HuH-7 (cell line): ENCODE measurements around the gene MYL2.

ENCODE experiments used
- DNase-seq: peaks from one replicate; pipeline ENCODE4 v3.0.0; 2011; ENCODE audit warnings: low spot score

The MYL2 gene

GRCh38 chr12:110893956-110894355 lies 26.4 kb downstream of the MYL2 start:
- no peak for DNase-seq

DNA sequence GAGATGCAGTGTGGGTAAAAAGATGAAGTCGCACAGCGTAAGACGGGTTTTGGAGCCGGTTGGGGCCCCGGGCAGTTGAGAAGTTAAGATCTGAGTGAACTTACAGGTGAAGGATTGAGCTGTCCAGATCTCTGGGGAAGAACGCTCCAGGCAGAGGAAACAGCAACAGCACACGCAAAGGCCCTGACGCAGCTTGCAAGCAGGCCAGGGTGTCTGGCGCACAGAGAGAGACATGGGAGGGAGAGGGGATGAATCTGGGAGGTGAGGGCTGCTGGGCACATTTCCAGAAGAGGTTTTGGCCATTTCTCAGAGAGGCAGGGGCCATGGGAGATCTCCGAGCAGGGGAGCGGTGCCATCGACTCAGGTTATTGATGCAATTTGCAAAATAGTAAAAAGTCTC lies 31.0 kb downstream of the MYL2 start:
- no peak for DNase-seq

- DNase-seq = no peak
Observed at GRCh38 chr12:110888256-110888991, 32.0 kb downstream of the MYL2 start.

DNA sequence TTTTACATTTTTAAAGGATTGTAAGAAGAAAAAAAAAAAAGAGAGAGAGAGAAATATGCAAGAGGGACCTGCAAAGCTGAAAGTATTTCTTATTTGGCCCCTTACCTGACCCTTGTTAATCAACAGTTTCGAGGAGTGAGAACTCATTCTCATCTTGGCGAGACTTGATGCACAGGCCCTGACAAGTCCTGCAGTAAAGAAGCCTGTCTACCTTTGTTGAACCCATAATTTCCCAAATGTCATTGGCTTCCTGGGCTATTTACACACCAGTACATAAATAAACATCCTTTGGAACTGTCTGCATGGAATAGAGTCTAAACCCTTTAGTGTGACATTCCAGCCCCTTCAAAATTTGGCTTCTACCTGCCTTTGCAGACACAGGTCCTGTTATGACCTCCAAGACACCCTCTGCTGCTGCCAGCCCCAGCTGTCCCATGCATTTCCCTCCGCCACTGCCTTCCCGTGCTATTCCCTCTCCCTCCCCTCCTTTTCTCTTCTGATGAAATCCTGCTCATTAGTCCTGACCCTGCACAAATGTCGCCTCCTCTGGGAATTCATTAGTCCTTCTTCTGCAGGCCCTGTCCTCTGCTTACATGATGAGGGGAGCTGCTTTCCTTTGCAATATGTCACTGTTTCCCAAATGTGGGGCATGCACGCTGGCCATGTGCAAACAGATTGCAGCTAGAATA lies 35.1 kb downstream of the MYL2 start:
- no peak for DNase-seq

DNA sequence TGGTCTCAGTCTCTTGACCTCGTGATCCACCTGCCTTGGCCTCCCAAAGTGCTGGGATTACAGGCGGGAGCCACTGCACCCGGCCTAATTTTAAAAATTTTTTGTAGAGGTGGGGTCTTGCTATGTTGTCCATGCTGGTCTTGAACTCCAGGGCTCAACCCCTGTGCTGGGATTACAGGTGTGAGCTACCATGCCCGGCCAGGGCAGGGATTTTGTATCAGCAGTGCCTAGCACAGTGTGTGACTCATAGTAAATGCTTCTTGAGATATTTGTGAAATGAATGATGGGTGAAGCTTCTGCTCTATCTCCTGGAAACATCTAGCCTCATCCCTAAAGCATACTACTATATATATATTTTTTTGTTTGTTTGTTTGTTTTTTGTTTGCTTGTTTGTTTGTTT lies 37.1 kb downstream of the MYL2 start:
- DNase-seq = no peak

DNA sequence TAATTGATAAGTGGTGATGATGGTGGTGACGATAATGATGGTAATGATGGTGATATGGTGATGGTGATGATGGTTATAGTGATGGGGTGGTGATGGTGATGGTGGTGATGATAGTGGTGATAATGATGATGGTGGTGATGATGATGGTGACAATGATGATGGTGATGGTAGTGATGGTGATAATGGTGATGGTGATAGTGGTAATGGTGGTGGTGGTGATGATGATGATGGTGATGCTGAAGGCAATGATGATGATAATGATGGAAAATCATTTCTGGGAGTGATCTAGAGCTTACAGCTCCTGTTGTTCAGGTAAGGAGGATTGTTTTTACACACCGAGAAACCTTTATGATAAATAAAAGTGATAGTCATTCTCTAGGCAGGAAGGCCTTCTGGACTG lies 39.7 kb downstream of the MYL2 start:
- no peak for DNase-seq

DNA sequence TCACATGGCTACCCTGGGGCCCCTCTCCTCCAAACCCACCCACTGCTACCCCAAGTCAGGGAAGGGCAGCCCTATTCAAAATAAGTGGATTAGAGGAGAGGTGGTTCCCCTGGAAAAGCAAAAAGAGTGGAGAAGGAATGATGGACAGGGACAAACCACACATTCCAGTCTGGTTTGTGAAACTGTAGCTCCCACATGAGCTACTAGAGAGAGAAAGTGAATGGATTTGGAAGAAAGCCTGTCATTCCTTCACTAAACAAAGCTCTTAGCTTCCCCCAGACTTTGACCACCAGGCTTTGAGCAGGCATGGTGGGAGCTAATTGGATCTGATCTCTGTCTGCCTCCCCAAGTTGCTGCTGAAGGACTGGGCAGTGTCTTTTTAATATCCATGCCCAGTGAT lies 45.6 kb downstream of the MYL2 start:
- DNase-seq = no peak

GRCh38 chr12:110874351-110874750 lies 46.0 kb downstream of the MYL2 start:
- DNase-seq = no peak

DNA sequence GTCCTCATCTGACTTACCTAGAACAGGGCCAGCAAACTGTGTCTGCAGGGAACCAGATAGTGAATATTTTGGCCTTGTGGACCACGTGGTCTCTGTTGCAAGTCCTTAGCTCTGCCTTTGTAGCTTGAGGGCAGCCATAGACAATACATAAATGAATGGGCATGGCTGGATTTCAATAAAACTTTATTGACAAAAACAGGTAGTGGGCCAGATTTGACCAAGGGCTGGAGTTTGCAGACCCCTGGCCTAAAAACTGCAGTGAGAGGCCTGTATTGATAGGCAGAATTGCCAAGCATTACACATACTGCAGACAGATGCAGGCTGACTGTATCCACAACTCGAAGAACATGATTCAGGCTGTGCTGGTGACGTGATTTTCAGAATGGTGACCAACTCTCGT lies 48.3 kb downstream of the MYL2 start:
- no peak for DNase-seq

DNA sequence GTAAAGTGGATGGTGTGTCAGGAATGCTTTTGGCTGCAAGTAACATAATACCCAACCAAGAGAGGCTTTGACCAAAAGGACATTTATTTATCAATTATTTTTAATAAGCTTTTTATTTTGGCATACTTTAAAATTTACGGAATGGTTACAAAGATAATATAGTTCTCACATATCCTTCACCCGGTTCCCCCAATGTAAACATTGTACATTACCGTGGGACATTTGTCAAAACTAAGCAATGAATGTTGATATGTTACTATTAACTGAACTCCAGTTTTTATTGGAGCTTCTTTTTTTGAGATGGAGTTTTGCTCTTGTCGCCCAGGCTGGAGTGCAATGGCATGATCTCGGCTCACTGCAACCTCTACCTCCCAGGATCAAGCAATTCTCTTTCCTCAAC lies 50.6 kb downstream of the MYL2 start:
- DNase-seq = no peak

GRCh38 chr12:110869026-110869425 lies 51.4 kb downstream of the MYL2 start:
- no peak for DNase-seq

GRCh38 chr12:110865521-110865920 lies 54.9 kb downstream of the MYL2 start:
- DNase-seq = no peak

DNA sequence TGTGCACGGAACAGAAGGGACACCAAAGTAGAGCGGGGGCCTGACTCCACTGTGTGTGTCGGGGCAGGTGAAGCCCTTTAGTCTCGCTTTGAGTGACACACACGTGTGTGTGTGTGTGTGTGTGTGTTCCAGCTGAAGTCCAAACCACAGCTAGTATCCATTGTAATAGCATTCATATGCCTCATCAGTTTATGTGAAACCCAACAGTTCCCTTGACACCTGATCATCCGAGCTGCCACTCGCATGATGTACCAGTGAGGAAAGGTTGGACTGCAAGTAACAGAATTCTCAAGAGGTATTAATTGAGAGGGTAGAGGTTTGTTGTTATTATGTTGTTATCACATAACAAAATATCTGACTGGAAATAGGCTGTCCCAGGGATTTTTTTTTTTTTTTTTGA lies 57.2 kb downstream of the MYL2 start:
- DNase-seq = no peak

DNA sequence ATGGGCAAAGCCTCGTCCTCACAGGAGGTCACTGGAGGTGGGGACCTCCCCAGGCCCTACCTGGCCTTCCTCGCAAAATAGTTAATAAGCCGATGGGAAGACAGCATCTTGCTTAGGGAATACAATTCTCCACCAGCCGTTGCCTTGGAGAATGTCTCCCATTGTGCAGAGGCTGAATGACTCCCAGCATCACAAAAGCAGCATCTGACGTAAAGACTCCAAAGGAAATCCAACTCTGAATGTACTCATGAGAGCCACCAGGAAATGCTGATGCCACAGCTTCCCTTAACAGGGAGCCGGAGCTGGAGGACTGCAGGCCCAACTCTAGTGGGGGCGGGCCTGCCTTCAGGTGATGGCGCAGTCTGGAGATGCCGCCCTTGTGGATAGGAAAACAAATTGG lies 58.0 kb downstream of the MYL2 start:
- DNase-seq = no peak

GRCh38 chr12:110861729-110862128 lies 58.6 kb downstream of the MYL2 start:
- no peak for DNase-seq
